ENCODE results near the gene CELA2A. TPM values are rescaled to one million over a fixed set of nuclear protein-coding genes. Genes with fewer than 3 reads are reported as not detected.

The CELA2A gene
- total RNA-seq, 3 donors from 2014 or later = not detected

GRCh38 chr1:15441247-15441646, 15.3 kb upstream of the CELA2A start:
- Histone ChIP-seq H3K4me3 (no peak overlapping the region), H3K27me3 (no peaks in the 10 kb centered on the region), H3K36me3 (no peaks in the 10 kb centered on the region), H3K4me1 (no peaks in the 10 kb centered on the region), H3K9me3 (no peaks in the 10 kb centered on the region), H3K27ac (no peak overlapping the region)
- no peak for DNase-seq (ENCODE audit: low spot score in 2 of 2)
- no peak for TF ChIP-seq POLR2A (IDR thresholded peaks at IDR 0.05)
- TF ChIP-seq CTCF (IDR thresholded peaks at IDR 0.05) = no peak
- no peak for TF ChIP-seq POLR2AphosphoS5 (IDR thresholded peaks at IDR 0.05)
- intact Hi-C loops (cut with DNase I; ENCODE audit: low total_unique reads) = no loop called here

- DNase-seq (ENCODE audit: low spot score in 2 of 2) = no peak
- Histone ChIP-seq H3K36me3 (no peaks in the 10 kb centered on the region), H3K4me1 (no peaks in the 10 kb centered on the region), H3K27me3 (no peaks in the 10 kb centered on the region), H3K4me3 (no peak overlapping the region), H3K27ac (no peak overlapping the region), H3K9me3 (no peaks in the 10 kb centered on the region)
- intact Hi-C loops (cut with DNase I; ENCODE audit: low total_unique reads) = no loop called here
- TF ChIP-seq POLR2A (IDR thresholded peaks at IDR 0.05) = no peak
- TF ChIP-seq POLR2AphosphoS5 (IDR thresholded peaks at IDR 0.05) = no peak
- no peak for TF ChIP-seq CTCF (IDR thresholded peaks at IDR 0.05)
Measured at GRCh38 chr1:15442119-15442518, 14.4 kb upstream of the CELA2A start.

GRCh38 chr1:15442759-15443158, 13.8 kb upstream of the CELA2A start:
- TF ChIP-seq POLR2AphosphoS5 (IDR thresholded peaks at IDR 0.05) (no peak), CTCF (IDR thresholded peaks at IDR 0.05) (no peak), POLR2A (IDR thresholded peaks at IDR 0.05) (no peak)
- Histone ChIP-seq H3K36me3 (no peaks in the 10 kb centered on the region), H3K4me1 (no peaks in the 10 kb centered on the region), H3K4me3 (no peak overlapping the region), H3K27me3 (no peaks in the 10 kb centered on the region), H3K9me3 (no peaks in the 10 kb centered on the region), H3K27ac (no peak overlapping the region)
- intact Hi-C loops (cut with DNase I; ENCODE audit: low total_unique reads) = no loop called here
- DNase-seq (ENCODE audit: low spot score in 2 of 2) = no peak

- Histone ChIP-seq H3K9me3 (no peaks in the 10 kb centered on the region), H3K27me3 (no peaks in the 10 kb centered on the region), H3K27ac (no peak overlapping the region), H3K4me3 (no peak overlapping the region), H3K4me1 (no peaks in the 10 kb centered on the region), H3K36me3 (no peaks in the 10 kb centered on the region)
- intact Hi-C loops (cut with DNase I; ENCODE audit: low total_unique reads) = no loop called here
- TF ChIP-seq POLR2A (IDR thresholded peaks at IDR 0.05) (no peak), POLR2AphosphoS5 (IDR thresholded peaks at IDR 0.05) (no peak), CTCF (IDR thresholded peaks at IDR 0.05) (no peak)
- DNase-seq (ENCODE audit: low spot score in 2 of 2) = no peak
Measured at GRCh38 chr1:15443281-15443680, 13.3 kb upstream of the CELA2A start.

GRCh38 chr1:15444468-15445389, 11.8 kb upstream of the CELA2A start:
- DNase-seq (ENCODE audit: low spot score in 2 of 2) = no peak
- Histone ChIP-seq H3K9me3 (no peaks in the 10 kb centered on the region), H3K4me1 (no peaks in the 10 kb centered on the region), H3K27me3 (no peaks in the 10 kb centered on the region), H3K27ac (no peak overlapping the region), H3K36me3 (no peaks in the 10 kb centered on the region), H3K4me3 (no peak overlapping the region)
- TF ChIP-seq POLR2AphosphoS5 (IDR thresholded peaks at IDR 0.05) (no peak), CTCF (IDR thresholded peaks at IDR 0.05) (no peak), POLR2A (IDR thresholded peaks at IDR 0.05) (no peak)
- intact Hi-C loops (cut with DNase I; ENCODE audit: low total_unique reads) = no loop called here

All from breast epithelium (tissue), 4 donors.